SK-N-SH treated with all-trans-retinoic acid at 6 μM for 48 hours (cell line): Measurements from ENCODE around the gene METTL25.

Experiments used
- ISL1 ChIP-seq: fragments of 250-450 bp; sonication (Bioruptor Pico); IDR thresholded peaks from 2 replicates; pipeline ENCODE4 v2.1.2; 2022; ENCODE audit warnings: mild to moderate bottlenecking, moderate library complexity
- ZNF8 ChIP-seq: fragments of 450-650 bp; formaldehyde crosslinking; IDR thresholded peaks from 2 replicates; pipeline ENCODE4 v1.5.0; 2020; ENCODE audit warnings: mild to moderate bottlenecking, moderate library complexity
- TF ChIP-seq, protein P1 (sequence below): fragments of 250-450 bp; sonication (Bioruptor Pico); IDR thresholded peaks from 2 replicates; pipeline ENCODE4 v1.8.0; 2020; ENCODE audit warnings: mild to moderate bottlenecking, moderate library complexity, borderline replicate concordance

DNA sequence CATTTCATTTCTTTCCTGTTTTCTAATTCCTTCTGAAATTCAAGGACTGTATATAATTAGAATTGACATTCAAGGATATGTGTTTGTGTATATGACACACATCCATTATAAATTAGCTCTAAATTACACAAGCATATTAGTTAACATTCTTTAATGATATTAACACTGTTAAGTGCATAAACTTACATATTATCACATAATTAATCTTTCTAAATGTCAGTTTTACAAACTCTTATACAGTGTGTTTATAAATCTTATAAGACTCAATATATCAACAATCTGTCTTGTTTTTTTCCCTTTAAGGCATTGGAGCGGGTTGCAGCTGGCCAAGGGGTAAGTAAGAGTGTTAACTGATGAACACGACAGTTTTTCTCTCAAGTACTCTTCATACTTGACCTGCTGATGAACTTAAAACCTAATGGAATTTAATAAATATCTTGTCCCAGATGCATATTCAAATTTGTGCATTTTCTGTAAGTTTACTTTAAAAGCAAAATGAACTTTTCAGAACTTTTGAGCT lies 76.1 kb downstream of the METTL25 start:
- TF ChIP-seq, protein P1, sequence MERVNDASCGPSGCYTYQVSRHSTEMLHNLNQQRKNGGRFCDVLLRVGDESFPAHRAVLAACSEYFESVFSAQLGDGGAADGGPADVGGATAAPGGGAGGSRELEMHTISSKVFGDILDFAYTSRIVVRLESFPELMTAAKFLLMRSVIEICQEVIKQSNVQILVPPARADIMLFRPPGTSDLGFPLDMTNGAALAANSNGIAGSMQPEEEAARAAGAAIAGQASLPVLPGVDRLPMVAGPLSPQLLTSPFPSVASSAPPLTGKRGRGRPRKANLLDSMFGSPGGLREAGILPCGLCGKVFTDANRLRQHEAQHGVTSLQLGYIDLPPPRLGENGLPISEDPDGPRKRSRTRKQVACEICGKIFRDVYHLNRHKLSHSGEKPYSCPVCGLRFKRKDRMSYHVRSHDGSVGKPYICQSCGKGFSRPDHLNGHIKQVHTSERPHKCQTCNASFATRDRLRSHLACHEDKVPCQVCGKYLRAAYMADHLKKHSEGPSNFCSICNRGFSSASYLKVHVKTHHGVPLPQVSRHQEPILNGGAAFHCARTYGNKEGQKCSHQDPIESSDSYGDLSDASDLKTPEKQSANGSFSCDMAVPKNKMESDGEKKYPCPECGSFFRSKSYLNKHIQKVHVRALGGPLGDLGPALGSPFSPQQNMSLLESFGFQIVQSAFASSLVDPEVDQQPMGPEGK (CRISPR knock-in tag) = no peak
- TF ChIP-seq ISL1 (CRISPR knock-in tag) = no peak
- TF ChIP-seq ZNF8 (CRISPR knock-in tag) = no peak
